LNCAP (cell line): ENCODE data around the gene TBC1D1.

Experiments used
- TF ChIP-seq, protein P1 (sequence below): fragments of 450-650 bp; IDR thresholded peaks from 2 replicates; pipeline ENCODE4 v1.5.1; 2017; ENCODE audit warnings: mild to moderate bottlenecking

TBC1D1 gene

DNA sequence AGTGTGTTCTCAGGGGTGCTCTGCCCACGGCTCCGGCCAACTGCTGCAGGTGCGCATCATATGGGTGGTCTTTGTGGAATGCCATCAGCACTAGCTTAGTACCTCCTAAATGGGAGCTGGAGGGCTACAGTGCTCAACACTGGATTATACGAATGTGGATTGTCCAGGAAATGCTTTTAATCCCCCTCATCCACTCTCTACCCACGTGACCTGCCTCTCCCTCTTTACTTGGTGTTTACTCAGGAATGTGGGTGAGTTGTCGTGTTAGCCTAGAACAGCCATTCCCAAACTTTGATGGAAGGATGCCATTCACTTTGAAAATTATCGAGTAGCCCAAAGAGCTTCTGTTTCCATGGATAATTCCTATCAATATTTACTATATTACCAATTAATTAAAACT, 220.1 kb downstream of the TBC1D1 start:
- TF ChIP-seq, protein P1, sequence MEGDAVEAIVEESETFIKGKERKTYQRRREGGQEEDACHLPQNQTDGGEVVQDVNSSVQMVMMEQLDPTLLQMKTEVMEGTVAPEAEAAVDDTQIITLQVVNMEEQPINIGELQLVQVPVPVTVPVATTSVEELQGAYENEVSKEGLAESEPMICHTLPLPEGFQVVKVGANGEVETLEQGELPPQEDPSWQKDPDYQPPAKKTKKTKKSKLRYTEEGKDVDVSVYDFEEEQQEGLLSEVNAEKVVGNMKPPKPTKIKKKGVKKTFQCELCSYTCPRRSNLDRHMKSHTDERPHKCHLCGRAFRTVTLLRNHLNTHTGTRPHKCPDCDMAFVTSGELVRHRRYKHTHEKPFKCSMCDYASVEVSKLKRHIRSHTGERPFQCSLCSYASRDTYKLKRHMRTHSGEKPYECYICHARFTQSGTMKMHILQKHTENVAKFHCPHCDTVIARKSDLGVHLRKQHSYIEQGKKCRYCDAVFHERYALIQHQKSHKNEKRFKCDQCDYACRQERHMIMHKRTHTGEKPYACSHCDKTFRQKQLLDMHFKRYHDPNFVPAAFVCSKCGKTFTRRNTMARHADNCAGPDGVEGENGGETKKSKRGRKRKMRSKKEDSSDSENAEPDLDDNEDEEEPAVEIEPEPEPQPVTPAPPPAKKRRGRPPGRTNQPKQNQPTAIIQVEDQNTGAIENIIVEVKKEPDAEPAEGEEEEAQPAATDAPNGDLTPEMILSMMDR = no peak

DNA sequence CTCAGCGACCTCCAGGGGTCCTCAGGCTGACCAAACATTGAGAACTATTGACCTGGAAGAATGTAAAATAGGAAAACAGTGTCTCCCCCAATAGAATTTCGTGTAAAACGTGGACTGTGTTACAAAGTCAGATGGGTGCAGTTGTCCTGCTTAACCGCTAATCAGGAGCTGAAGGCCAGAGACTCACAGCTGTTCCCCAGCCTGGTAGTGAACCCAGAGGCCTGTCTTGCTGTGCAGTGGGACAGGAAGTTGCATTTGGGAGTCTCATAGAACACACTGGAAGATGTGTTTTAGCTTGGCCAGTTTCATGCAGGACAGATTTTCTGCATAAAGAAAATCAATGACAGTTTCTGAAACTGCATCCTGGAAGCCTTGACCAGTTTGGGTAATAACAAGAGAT, 220.8 kb downstream of the TBC1D1 start:
- TF ChIP-seq, protein P1 = no peak

DNA sequence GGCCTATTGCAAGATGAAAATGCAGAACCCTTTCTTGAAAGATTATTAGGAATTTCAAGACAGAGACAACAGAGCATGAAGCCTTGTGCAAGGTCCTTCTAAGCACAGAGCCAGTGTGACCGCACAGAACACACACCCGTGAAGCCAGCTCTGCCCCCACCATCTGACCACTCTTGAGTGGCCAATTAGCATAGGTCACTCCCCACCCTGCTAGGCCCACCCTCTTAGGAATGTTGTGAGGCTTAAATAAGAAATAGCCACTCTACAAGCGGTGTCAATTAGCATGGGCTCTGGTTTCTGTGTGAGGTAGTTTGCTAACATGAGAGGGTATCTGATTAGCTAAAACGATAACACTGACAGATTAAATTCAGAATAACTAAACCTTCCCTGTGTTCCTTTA, 222.2 kb downstream of the TBC1D1 start:
- TF ChIP-seq, protein P1 = no peak

DNA sequence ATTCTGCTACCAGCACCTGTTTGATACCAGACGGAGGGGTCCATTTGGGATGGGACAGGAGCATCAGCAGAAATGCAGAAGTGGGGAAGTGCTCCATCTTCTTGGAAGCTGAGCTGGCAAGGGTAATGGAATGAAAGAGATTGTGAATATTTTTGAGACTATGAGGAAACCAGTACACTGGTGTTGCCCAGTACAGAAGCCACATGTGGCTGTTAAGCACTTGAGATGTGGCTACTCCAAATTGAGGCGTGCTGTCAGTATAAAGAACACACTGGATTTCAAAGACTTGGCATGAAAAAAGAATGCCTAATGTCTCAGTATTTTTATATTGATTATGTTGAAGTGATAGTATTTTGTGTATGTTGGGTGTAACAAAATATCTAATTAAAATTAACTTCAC, 222.7 kb downstream of the TBC1D1 start:
- TF ChIP-seq, protein P1 = no peak

DNA sequence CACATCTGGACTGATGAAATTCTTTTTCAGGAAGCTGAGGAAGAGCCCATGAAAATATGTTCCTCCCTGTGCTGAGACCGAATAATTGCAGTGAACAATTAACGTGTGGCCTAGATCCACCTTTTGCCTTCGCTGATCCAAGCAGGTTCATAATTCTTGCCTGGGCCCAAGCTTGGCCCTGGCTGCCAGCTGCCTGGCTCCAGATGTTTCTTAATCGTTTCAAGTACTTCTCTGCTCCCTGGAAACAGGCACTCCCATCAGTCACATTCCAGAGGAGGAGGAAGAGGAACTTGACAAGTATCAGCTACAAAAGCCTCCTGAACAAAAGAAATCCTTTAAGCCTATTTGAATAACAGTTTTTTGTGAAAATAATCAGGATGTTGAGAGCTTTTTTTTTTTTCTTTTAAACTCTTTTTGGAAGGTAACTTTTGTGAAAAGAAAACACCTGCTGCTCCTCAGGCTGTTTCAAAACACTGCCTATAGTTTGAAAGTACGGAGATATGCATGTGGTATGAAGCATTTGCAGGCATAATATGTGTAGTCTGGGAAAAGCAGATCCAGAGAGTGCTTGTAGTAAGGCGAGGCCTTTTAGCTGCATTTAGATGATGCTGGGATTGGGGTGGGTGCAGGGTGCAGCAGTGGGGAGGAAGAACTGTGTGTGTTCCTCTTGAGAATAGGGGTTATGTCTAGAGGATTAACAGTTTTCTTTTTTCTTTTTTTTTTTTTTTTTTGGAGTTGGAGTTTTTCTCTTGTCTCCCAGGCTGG, 223.7 kb downstream of the TBC1D1 start:
- TF ChIP-seq, protein P1 = no peak

DNA sequence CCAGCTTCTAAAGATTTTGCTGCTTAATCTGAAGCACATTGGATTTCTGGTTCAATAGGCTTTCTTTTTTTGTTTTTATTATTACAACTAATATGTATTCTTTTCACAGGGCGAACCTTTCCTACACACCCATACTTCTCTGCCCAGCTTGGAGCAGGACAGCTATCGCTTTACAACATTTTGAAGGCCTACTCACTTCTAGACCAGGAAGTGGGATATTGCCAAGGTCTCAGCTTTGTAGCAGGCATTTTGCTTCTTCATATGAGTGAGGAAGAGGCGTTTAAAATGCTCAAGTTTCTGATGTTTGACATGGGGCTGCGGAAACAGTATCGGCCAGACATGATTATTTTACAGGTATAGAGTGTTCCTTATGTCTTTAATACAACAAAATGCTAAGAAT, 224.7 kb downstream of the TBC1D1 start:
- TF ChIP-seq, protein P1 = no peak

DNA sequence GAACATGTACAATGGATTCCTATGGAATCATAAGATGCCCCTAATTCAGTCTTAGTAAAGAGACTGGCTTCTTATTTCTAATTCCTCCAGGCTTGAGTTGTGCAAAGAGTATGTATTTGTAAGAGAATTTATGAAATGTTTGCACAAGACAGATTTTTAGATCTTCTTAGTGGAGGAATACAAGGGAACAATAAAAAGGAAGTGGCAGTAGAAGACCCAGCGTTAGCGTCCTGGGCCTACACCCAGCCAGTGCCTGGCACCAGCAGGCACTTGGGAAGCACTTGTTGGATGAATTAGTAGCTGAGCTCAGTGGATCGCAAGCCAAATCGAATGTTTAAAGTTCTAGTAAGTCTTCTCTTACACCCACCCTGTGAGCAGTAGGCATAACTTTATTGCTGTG, 226.7 kb downstream of the TBC1D1 start:
- TF ChIP-seq, protein P1 = no peak
